Muscle of back (tissue), 13 donors: Measurements from ENCODE around the gene ACOX1. TPM values are rescaled to one million over a fixed set of nuclear protein-coding genes. Genes with fewer than 3 reads are reported as not detected.

Experiments used
- DNase-seq, 3 donors: peaks; one replicate each; pipeline versions ENCODE4 v3.0.0 to v3.0.0-alpha.2; 2013
- long read RNA-seq, 9 donors: transcript quantifications; one replicate each; lab custom pipeline, GENCODE V29; 2026
- polyA plus RNA-seq, 10 donors: library from polyadenylated mRNA; unstranded; fragments of 120-200 nt; gene quantifications; one replicate each; pipeline ENCODE4 v1.2.1, GENCODE V29; 2013; ENCODE audit not compliant: insufficient read length in 10 of 10

ACOX1 gene
- 10 to 100 TPM; 14.2 to 22.4 (median 18.5) TPM for polyA plus RNA-seq
- long read RNA-seq, donor 1, full-length matches to known transcripts, result 3 of 3 reads
- long read RNA-seq, donor 1, partial matches to known transcripts, result 0 of 3 reads
- long read RNA-seq, donor 1, other reads (novel, unspliced or antisense), result 0 of 3 reads
- long read RNA-seq, donor 2, full-length matches to known transcripts, result 1 of 1 reads
- long read RNA-seq, donor 2, partial matches to known transcripts, result 0 of 1 reads
- long read RNA-seq, donor 2, other reads (novel, unspliced or antisense), result 0 of 1 reads
- long read RNA-seq, donor 3, result 0 reads
- long read RNA-seq, donor 4, full-length matches to known transcripts, result 2 of 2 reads
- long read RNA-seq, donor 4, partial matches to known transcripts, result 0 of 2 reads
- long read RNA-seq, donor 4, other reads (novel, unspliced or antisense), result 0 of 2 reads
- long read RNA-seq, donor 5, full-length matches to known transcripts, result 3 of 3 reads
- long read RNA-seq, donor 5, partial matches to known transcripts, result 0 of 3 reads
- long read RNA-seq, donor 5, other reads (novel, unspliced or antisense), result 0 of 3 reads
- long read RNA-seq, donor 6, partial matches to known transcripts, result 6 of 7 reads
- long read RNA-seq, donor 6, other reads (novel, unspliced or antisense), result 0 of 7 reads
- long read RNA-seq, donor 7, partial matches to known transcripts, result 5 of 5 reads
- long read RNA-seq, donor 7, other reads (novel, unspliced or antisense), result 0 of 5 reads
- long read RNA-seq, donor 8, result 0 reads
- long read RNA-seq, donor 9, result 0 reads

GRCh38 chr17:75978938-75979704 lies at the start of gene ACOX1, which contains the start of gene TEN1:
TSS of gene ACOX1 (minus strand) at chr17:75979166. CDS start at chr17:75979073, 93 bp downstream.
TSS of gene TEN1 (plus strand) at chr17:75979240. CDS start at chr17:75986193, 6,953 bp downstream.
- peak; percentile 97 to 100 (median 98) for DNase-seq

- DNase-seq, result no peak
Measured at GRCh38 chr17:76027159-76027839, 48.3 kb upstream of the ACOX1 start, which contains the start of gene EVPL. TSS of gene EVPL (minus strand) at chr17:76027306. CDS start at chr17:76027198, 108 bp downstream.

GRCh38 chr17:76026714-76027158 lies 47.8 kb upstream of the ACOX1 start:
- DNase-seq, result no peak

GRCh38 chr17:76025294-76025693 lies 46.3 kb upstream of the ACOX1 start:
- DNase-seq, result no peak

- DNase-seq, result no peak
Measured at GRCh38 chr17:76024353-76024752, 45.4 kb upstream of the ACOX1 start.

- DNase-seq, result no peak
Measured at GRCh38 chr17:76023900-76024237, 44.9 kb upstream of the ACOX1 start.

GRCh38 chr17:76022973-76023899 lies 44.3 kb upstream of the ACOX1 start:
- DNase-seq, result no peak

GRCh38 chr17:76022285-76022684 lies 43.3 kb upstream of the ACOX1 start:
- no peak for DNase-seq

GRCh38 chr17:76019833-76020467 lies 41.0 kb upstream of the ACOX1 start:
- no peak for DNase-seq

- DNase-seq, result no peak
Measured at GRCh38 chr17:76018801-76019200, 39.8 kb upstream of the ACOX1 start.

- no peak for DNase-seq
Measured at GRCh38 chr17:76018340-76018680, 39.3 kb upstream of the ACOX1 start.

- no peak for DNase-seq
Measured at GRCh38 chr17:76017481-76018339, 38.7 kb upstream of the ACOX1 start.

GRCh38 chr17:76014925-76015261 lies 35.9 kb upstream of the ACOX1 start:
- DNase-seq, result no peak

GRCh38 chr17:76014100-76014924 lies 35.3 kb upstream of the ACOX1 start:
- DNase-seq, result peak in 2 of 3 donors; percentile 66 to 82

GRCh38 chr17:76013377-76013932 lies 34.5 kb upstream of the ACOX1 start:
- DNase-seq, result no peak

GRCh38 chr17:76011951-76012350 lies 33.0 kb upstream of the ACOX1 start:
- no peak for DNase-seq

GRCh38 chr17:76009969-76010661 lies 31.1 kb upstream of the ACOX1 start:
- DNase-seq, result no peak
